Measurements from ENCODE around the gene DOCK2.

GRCh38 chr5:169592937-169593650 lies 44.0 kb upstream of the DOCK2 start:
- TF ChIP-seq, protein P1, sequence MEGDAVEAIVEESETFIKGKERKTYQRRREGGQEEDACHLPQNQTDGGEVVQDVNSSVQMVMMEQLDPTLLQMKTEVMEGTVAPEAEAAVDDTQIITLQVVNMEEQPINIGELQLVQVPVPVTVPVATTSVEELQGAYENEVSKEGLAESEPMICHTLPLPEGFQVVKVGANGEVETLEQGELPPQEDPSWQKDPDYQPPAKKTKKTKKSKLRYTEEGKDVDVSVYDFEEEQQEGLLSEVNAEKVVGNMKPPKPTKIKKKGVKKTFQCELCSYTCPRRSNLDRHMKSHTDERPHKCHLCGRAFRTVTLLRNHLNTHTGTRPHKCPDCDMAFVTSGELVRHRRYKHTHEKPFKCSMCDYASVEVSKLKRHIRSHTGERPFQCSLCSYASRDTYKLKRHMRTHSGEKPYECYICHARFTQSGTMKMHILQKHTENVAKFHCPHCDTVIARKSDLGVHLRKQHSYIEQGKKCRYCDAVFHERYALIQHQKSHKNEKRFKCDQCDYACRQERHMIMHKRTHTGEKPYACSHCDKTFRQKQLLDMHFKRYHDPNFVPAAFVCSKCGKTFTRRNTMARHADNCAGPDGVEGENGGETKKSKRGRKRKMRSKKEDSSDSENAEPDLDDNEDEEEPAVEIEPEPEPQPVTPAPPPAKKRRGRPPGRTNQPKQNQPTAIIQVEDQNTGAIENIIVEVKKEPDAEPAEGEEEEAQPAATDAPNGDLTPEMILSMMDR (IDR thresholded peaks at IDR 0.05): no peak
- TF ChIP-seq POLR2AphosphoS5 (IDR thresholded peaks at IDR 0.05; ENCODE audit: low read depth, low read length): no peak
